ENCODE data around the gene SMAD6.
"Not testable (repeated sequence)": the region's sequence is repeated elsewhere in the genome, so short reads cannot be mapped to it uniquely, and the experiment has no call there.

SMAD6 gene

DNA sequence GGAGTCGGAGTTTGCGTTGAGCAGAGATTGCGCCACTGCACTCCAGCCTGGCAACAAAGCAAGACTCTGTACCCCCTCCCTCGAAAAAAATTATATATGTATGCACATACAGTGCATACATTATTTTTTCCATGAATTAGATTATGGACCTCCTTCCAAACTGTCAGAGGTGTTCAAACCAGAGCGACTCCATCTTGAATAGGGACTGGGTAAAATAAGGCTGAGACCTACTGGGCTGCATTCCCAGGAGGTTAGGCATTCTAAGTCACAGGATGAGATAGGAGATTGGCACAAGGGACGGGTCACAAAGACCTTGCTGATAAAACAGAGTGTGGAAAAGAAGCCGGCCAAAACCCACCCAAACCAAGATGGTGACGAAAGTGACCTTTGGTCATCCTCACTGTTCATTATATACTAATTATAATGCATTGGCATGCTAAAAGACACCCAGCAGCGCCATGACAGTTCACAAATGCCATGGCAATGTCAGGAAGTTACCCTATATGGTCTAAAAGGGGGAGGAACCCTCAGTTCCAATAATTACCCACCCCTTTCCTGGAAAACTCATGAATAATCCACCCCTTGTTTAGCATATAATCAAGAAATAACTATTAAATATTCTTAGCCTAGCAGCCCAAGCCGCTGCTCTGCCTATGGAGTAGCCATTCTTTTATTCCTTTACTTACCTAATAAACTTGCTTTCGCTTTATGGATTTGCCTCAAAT is 126.9 kb downstream of the SMAD6 start:
- DNase-seq: not testable (repeated sequence)

DNA sequence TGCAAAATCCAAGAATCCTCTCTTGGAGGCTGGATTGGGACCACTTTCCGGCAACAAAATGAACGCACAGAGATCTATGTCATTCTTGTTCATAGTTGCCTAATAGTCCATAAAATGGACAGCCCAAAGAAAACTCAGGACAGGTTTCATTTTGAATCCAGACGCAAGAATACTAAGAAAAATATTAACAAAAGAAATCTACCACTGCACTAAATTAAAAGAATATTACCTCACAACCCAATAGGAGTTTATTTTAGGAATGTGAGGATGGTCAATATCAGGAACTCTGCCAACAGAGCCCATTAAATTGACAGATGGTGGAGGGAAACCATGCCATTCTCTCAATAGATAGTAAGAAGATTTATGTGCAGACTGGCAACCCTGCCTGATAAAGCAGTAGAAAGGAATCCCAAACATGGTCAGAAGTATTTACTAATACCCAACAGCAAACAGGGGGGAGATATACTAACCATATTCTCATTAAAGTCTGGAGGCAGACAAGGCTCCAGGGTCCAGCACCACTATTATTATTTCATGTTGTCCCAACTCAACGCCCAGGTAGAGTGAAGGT is 127.6 kb downstream of the SMAD6 start:
- no peak for DNase-seq

DNA sequence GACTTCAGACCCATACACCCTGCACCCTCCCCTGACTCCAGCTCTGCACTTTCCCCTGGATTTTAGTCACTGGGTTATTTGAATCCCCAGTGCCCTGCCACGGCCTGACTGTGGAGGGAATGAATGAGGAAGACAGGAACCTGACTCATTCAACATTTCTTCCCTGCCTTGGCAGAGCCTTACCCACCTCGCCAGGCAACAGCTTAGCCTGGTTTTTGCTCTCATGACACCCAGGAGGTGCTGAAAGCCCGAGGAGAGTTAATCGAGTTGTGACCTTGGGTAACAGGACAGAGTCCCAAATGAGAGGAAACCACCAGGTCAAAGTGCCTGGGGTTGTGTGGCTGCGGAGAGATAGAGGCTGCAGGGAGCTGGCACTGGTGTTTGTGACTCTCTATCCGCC is 128.3 kb downstream of the SMAD6 start:
- no peak for DNase-seq

DNA sequence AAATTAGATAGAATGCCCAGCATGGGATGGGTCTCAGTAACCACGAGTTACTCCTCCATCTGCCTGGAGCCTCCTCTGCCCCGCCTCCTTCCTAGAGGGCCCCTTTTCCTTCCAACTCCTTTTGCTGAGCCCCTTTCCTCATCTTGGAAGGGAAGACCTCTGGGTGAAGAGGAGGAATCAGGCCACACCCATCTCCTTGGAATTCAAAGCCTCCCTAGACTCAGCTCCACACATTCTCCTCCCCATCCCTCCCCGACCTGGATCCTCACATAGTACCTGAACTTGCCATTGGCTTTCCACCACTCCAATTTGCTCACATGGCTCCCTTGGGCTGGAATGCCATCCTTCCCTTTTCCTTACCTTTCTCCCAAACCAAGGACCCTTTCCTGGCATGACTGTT is 128.8 kb downstream of the SMAD6 start:
- no peak for DNase-seq

DNA sequence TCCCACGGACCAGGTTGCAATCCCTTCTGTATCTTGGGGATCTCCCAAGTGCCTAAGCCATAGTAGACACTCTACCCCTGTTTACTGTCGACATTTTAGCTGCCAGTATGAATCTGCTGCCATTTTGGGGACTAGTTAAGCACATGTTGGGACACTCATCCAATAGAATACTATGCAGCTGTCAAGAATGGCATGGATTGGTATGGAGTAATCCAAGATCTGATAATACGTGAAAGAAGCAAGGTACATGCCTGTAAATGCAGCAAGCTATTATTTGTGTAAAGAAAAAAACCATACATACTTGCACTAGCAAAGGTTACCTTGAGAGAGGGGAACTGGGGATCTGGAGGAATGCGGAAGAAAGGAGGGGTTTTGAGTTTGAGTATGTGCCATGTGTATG is 129.3 kb downstream of the SMAD6 start:
- DNase-seq: no peak

DNA sequence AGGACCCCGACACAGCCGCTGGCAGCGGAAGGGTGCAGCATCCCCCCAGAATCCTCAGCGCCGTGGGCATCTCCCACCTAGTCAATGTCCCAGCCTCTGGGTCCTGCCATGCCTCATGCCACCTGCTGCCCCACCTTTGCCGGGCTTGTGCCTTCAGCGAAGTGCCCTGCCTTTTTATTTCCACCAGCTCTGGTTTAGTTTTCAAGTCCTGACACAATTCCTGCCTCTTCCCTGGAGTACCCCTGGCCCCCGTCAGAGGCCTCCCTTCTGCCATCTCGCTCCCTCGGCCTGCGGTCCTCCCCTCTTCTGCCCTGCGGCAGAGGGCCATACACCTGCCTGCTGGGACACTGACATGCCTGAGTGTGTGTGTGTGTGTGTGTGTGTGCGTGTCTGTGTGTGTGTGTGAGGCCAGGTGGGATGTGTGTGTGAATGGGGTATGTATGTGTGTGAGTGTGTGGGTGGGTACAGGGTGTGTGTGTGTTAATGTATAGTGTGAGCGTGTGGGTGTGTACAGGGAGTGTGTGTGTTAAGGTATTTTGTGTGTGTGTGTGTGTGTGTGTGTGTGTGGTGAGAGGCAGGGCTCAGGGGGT is 129.9 kb downstream of the SMAD6 start:
- DNase-seq: no peak

All from stimulated activated CD4-positive, alpha-beta T cell treated with anti-CD3 and anti-CD28 coated beads, Interleukin-4, amount 100 ng/mL, for 4 hours (primary cell).